GM18511 (cell line): ENCODE data around the gene CAMP.
"Not testable (repeated sequence)": the region's sequence is repeated elsewhere in the genome, so short reads cannot be mapped to it uniquely, and the experiment has no call there.

Experiments used
- ATAC-seq: cut with Tn5 transposase; IDR thresholded peaks from one replicate; pipeline ENCODE4 v1.9.1; 2021; ENCODE audit warnings: mild to moderate bottlenecking, moderate library complexity; ENCODE audit not compliant: unreplicated experiment

CAMP gene

DNA sequence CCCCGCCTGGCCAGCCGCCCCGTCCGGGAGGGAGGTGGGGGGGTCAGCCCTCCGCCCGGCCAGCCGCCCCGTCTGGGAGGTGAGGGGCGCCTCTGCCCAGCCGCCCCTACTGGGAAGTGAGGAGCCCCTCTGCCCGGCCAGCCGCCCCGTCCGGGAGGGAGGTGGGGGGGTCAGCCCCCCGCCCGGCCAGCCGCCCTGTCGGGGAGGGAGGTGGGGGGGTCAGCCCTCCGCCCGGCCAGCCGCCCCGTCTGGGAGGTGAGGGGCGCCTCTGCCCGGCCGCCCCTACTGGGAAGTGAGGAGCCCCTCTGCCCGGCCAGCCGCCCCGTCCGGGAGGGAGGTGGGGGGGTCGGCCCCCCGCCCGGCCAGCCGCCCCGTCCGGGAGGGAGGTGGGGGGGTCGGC, 11.5 kb upstream of the CAMP start:
- ATAC-seq: not testable (repeated sequence)

DNA sequence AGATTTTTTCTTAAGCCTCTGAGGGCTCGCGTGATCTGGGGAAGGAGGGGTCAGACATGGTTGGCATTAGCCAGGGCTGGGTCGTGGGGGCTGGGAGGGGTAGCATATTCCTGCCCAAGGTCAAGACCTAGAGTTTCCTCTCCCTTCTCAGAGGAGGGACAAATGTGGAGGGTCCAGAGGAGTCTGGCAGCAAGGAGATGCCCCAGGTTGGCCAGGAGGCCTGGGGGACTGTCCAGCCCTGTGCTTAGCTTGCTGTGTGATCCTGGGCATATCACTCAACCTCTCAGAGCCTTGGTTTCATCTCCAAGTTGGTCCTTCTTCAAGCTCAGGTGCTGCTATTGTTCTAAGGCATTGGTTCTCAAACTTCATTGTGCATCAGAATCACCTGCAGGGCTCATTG, 9.1 kb upstream of the CAMP start:
- ATAC-seq: no peak

DNA sequence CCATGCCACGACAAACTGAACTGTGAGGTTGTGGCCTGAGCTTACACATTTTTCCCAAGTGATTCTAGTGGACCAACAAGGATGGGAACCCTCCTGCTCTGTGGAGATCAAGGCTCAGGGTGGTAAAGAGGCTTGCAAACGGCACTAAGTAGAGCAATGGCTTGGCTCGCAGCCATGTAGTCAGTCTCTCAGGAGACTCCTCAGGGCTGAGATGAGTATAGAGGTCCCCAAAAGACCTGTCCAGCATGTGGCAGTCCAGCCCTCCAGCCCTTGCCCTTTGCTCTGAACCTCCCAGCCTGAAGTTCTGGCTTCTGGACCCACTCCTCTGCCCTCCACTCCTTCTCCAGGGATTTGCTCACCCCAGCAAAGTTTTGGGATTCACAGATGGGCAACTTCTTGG, 8.3 kb upstream of the CAMP start:
- ATAC-seq: no peak

DNA sequence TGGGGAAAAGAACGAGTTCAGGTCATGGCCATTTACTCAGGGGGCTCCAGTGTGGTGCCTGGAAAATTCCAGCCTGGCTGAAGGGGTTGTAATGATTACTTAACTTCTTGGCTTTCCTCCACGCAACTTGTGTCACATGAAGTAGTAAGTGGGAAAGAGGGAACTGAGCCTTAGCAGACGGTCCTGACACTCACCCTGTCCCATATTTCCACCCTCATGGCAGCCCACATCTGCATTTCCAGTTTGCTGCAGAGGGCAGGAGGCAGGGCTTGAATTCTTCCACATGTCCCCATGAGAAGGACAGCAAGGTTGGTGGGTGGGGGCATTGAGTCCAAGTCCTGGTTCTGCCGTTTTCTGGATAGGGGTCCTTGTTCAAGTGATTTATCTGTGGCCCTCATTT, 7.8 kb upstream of the CAMP start:
- ATAC-seq: no peak

DNA sequence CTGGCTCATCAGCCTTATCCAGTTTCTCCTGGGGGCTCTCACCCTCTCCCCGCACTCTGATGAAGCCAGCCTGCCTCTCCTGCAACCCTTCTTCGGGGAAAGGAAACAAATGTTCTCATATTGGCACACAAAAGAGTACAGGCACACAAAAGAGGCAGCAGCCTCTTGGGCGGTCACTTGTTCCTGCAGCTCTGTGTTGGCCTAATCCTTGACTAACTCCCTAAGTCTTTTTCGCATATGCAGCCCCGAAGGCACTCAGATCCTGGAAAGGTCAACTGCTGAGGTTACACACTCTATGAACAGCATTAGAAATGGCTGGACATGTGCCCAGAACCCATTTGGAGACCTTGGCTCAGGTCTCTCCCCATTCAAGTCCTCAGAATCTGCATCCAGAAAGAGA, 7.4 kb upstream of the CAMP start:
- no peak for ATAC-seq

DNA sequence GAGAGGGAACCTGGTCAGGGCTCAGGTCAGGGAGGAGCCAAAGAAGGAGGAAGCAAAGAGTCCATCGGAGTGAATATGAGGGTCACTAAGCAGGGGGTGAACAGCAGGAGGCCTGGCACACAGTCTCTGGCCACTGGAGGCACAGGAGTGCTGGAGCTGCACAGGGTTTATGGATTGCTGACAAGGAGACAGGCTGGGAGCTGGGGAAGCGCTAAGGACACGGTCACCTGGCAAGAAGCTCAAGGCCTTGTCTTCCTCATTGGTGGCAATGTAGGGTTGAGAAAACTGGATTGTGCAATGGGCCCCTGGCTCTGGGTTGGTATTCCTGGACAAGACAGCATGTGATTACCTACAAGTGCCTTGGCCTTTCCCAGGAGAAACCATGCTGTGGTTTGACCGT, 5.8 kb upstream of the CAMP start:
- no peak for ATAC-seq

DNA sequence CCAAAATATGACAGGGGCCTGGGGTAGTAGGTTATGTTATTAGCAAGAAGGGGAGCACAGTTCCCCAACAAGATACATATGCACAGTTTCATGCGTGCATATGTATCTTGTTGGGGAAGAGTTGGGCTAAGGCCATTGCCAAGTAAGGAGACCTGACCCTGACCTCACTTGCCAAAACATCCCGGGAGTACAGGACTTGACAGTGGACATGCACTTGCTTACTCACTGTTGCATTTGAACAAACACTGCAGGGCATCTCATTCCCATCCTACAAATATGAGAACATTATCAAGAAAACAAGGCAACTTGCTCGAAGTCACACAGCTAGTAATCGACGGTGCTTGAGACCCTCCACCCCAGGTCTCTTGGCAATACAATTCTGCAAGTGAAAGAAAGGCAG, 4.8 kb upstream of the CAMP start:
- ATAC-seq: no peak

DNA sequence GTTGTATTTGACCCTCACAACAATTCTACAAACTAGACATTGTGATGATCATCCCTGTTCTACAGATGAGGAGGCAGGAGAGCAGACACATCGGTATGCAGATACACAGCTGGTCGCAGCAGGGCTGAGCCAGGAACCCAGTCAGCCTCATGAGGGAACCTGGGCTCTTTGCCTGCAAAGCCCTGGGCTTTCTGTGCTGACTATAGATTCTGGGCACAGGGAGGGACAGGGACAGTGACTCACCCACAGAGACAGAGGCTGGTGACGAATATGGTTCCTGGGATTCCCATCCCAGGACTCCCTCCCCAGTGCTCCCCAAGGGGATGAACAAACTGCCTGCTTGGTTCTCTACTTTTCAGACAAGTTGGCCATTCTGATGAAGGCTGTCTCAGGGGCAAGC, 3.8 kb upstream of the CAMP start:
- ATAC-seq: no peak

DNA sequence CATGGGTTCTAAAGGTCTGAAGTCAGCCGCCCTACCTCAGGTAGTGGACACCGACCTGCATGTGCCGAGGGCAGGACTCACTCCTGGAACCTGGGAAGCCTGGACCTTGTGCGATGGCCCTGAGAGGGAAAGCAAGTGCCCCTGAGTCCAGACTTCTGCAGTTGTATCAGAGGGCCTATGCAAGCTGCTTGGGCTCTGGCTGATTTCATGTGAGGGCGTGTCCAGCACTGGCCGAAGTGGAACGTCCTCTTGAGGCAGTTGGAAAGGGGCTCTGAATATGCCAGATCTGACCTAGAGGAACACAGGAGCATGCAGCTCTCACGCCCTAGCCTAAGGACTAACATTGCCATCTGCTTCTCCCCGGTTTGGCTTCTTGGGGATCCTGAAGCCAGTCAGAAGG, 2.5 kb upstream of the CAMP start:
- no peak for ATAC-seq

DNA sequence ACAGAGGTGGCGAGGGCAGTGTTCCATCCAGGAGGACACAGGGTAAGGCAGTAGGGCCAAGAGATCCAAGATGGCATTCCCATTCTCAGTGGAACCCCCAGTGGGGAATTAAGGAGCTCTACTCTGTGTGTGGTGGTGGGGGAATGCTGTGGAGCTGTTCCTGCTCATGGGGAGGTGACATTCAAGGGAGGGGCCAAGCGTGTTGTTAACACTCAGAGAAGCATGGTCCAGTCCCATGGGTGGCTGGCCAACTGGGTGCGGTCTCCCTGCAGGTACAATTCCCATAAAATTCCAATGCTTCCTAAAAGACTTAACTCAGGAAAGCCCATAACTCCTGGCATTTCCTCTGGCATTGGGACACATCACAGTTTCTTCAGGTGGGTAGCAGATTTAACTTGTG, 2.3 kb downstream of the CAMP start:
- no peak for ATAC-seq

DNA sequence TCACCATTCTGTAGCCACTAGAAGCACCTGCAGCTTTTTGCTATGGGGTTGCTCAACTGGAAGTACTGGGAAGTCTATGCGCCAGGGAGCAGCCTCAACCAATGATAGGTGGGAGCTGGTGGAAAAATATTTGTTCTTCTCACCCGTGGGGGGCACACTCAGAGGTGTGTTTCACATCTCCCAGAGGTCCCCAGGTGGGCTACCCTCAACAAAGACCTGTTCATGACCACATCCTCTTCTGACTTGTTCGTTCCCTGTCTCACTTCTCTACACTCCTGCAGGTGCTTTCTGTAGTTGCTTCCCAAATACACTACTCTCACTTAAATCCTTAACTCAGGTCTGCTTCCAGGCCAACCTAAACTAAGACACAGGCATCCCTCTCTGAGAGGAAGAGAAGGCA, 3.6 kb downstream of the CAMP start:
- ATAC-seq: no peak

DNA sequence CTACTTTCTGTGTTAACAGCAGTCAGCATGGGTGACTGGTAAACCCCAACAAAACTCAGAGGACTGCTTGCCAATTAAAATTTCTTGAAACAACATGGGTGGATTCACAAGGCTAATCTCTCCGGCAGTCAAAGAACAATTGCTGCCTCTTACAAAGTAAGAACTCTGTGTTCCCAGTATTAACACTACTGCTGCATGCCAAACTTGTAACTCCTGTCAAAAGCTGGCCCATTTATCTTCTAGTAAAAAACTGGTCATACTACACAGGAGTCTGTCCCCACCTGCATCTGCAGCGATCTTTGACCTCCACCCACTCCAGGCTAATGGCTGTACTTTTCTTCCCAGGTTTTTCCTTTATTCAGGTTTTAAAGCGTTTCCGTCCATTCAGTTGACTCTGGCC, 8.9 kb downstream of the CAMP start:
- peak; percentile 8 for ATAC-seq

DNA sequence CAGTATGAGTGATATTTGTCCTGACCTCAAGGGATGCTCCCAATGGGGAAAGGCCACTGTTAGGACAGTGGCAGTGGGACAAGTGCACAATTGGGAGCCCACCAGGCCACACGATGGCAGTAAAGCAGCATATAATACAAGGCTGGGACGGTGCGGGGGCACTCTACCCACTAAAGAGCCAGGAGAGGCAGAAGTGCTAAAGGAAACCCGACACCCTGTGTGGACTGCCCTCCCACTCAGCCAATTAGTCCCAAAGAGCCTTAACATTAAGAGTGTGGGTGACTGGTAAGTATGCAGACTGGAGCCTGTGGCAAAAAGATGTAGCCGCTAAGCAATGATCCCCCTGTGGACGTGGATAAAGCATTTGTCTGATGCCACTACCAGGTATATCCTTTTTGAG, 9.4 kb downstream of the CAMP start:
- ATAC-seq: peak; percentile 57

DNA sequence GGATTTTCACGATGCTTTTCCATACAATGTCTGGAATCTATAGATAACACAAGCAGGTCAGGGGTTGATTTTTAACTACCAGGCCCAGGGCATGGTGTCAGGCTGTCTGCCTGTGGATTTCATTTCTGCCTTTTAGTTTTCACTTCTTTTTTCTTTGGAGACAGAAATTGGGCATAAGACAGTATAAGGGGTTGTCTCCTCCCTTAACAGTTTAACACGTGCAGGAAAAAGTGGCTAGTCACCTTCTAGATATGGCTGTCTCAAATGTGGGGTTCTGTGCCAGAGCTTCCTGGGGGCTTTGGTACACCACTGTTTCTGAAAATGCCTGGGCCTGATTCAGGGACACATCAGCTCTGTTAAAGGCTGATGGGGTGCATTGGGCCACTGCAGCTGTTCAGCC, 10.2 kb downstream of the CAMP start:
- ATAC-seq: no peak

DNA sequence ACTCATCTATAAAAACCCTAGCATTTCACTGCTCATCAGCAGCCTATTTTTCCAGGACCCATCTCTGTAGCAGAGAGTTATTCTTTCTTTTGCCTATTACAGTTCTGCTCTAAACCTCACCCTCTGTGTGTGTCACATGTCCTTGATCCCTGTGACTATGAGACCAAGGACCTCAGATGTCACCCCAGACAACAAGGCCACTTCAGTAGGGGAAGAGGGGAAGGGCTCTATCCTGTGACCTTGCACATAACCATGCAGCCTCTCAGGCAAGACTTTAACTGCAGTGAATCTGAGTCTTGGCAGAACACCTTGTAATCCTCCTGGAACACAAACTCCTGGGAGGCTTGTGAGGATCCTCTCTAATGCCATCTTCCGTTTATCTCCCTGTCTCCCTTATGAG, 13.2 kb downstream of the CAMP start:
- no peak for ATAC-seq

DNA sequence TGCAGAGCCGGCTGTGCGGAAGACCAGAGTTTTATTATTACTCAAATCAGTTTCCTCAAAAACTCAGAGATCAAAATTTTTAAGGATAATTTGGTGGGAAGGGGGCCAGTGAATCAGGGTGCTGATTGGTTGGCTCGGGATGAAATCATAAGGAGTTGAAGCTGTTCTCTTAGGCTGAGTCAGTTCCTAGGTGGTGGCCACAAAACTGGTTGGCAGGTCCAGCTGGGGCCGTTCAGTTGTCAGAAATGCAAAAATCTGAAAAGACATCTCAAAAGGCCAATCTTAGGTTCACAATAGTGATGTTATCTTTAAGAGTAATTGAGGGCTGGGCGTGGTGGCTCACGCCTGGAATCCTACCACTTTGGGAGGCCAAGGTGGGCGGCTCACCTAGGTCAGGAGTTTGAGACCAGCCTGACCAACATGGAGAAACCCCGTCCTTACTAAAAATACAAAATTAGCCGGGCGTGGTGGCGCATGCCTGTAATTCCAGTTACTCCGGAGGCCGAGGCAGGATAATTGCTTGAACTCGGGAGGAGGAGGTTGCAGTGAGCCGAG, 15.3 kb downstream of the CAMP start:
- no peak for ATAC-seq

DNA sequence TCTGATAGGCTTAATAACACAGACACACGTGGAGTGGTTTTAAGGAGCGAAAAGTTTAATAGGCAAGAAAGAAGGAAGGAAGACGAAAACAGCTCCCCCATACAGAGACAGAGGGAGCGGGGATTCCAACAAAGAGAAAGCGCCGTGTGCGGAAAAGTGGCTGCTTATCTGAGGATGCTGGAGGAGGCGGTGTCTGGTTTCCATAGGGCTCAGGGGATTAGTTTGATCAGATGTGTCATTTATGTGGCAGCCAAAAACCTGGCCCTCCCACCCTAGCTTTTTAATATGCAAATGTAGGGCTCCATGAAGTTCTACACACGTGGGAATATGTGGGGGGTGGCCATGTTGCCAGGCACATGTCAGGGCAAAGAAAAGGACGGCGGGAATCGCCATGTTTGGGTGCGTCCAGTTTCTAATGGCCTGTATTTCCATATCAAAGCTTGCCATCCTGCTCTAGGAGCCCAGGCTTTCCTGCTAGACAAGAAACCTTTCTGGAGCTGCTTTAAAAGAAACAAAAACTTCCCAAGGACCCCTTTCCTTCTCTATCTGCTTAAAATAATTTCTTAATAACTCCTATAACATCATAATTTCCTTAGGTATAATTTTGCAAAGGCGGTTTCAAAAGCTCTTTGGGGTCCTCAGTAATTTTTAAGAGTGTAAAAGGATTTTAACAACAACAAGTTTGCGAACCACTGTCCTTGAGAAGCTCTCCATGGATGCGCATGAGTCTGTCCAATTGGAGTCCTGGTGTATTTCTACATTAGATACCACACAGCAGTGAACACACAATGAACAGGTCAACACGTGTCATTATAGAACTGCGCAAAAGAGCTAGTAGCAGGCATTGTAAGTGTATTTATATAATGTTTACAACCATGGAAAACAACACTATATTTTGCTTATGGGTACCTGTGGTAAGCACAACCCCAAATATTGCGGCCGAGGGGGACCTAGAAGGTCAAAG, 17.0 kb downstream of the CAMP start:
- no peak for ATAC-seq

DNA sequence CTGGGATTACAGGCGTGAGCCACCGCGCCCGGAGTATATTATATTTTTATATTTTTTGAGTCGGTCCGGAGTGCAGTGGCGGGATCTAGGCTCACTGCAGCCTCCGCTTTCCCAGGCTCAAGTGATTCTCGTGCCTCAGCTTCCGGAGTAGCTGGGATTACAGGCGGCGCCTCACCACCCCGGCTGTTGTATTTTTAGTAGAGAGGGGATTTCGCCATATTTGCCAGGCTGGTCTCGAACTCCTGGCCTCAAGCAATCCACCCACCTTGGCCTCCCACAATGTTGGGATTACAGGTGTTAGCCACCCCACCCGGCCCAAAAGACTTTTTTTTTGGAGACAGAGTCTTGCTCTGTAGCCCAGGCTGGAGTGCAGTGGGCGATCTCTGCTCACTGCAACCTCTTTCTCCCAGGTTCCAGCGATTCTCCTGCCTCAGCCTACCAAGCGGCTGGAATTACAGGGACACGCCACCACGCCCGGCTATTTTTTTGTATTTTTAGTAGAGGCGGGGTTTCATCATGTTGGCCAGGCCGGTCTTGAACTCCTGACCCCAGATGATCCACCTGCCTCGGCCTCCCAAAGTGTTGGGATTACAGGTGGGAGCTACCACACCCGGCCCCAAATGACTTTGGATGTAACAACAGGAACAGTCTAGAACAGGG, 18.6 kb downstream of the CAMP start:
- ATAC-seq: no peak

DNA sequence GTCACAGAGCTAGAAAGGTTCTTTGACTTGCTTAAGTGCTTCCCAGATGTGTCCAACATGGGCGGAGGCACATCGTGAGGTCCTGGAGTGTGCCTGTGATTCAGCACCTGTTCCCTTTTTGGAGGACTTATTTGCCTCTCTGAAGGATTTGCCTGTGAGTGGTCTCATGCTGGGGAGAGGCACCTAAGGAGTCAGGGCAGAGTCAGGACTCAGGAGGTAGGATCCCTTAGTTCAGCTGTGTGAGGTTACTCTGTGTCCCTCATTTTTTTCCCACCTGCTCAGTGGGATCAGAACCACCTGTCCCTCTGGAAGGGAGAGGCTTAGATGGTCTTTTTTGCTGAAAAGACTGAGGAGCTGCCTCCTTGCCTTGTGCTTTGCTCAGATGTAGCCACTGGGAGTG, 20.6 kb downstream of the CAMP start:
- no peak for ATAC-seq

DNA sequence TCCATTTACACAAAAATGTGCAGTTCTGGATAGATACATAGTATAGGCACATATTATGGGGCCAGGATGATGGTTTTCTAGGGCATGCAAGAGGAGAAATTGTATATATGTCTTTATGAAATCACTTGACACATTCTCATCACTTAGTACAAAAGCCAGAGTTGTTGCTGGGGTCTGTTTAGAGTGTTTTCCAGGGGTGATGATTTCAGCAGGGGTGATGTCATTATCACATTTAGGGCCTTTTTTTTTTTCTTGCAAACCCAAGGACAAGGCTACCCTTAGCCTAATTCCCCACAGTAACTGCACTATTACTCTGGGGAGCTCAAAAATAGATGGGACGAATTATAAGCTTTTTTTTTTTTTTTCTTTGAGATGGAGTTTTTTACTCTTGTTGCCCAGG, 21.2 kb downstream of the CAMP start:
- ATAC-seq: no peak

DNA sequence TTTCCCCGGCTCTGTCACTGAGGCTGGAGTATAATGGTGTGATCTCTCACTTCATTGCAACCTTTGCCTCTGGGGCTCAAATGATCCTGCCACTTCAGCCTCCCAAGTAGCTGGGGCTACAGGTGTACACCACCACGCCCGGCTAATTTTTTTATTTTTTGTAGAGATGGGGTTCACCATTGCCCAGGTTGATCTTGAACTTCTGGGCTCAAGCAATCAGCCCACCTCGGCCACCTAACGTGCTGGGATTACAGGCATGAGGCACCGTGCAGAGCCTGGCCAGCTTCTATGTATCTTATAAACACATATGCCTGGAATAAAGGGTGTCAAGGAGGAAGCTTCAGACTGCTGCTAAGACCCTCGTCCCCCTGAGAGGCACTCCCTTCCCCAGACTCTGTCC, 21.8 kb downstream of the CAMP start:
- ATAC-seq: no peak

DNA sequence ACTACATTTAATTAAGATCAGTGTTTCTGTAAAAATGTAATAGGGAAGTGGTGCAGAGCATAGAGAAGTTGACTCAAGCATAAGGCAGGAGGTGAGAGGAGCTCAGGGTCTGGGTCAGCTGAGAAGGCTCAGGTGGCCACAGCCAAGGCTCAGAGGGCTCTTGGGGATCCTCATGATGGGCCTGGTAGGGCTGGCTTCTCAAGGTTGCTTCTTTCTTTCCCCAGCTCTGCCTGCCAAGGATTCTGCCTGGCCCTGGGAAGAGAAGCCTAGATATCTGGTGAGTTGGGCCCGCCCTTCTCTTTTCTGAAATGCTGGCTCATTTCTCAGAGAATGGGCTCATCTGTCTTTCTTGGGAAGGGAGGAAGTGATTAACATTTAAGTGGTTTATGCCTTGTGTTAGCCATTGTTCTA, 24.1 kb downstream of the CAMP start:
- no peak for ATAC-seq
